Activated CD4-positive, alpha-beta T cell treated with anti-CD3 and anti-CD28 coated beads, Interleukin-2, amount 10 ng/mL, durations not matched to agents 7 days and 5 days (primary cell): ENCODE results near the gene OR5A1. TPM values are rescaled to one million over a fixed set of nuclear protein-coding genes. Genes with fewer than 3 reads are reported as not detected.

Experiments used
- CTCF ChIA-PET: fragments of 350-600 bp; sonication (Branson Sonifier 250); formaldehyde crosslinking; loops from one replicate; lab custom pipeline; 2021; ENCODE audit warnings: antibody characterized with exemption; lab: Charles Lee
- POLR2A ChIA-PET: fragments of 350-600 bp; sonication (Branson Sonifier 250); formaldehyde crosslinking; loops from one replicate; lab custom pipeline; 2021; ENCODE audit warnings: antibody characterized with exemption; lab: Charles Lee
- DNase-seq: peaks from one replicate; pipeline ENCODE4 v3.0.0-alpha.2; 2020
- H3K27ac Mint-ChIP-seq: one replicate; pipeline ENCODE4 v1.8.0; 2021; ENCODE audit warnings: mild to moderate bottlenecking, moderate library complexity, mixed read lengths
- H3K27me3 Mint-ChIP-seq: one replicate; pipeline ENCODE4 v1.8.0; 2021; ENCODE audit warnings: mixed read lengths
- H3K36me3 Mint-ChIP-seq: one replicate; pipeline ENCODE4 v1.8.0; 2021; ENCODE audit warnings: low read depth, mixed read lengths
- H3K4me1 Mint-ChIP-seq: one replicate; pipeline ENCODE4 v1.8.0; 2021; ENCODE audit warnings: mixed read lengths
- H3K4me3 Mint-ChIP-seq: one replicate; pipeline ENCODE4 v1.8.0; 2021; ENCODE audit warnings: mild to moderate bottlenecking, moderate library complexity, mixed read lengths
- H3K9me3 Mint-ChIP-seq: one replicate; pipeline ENCODE4 v1.8.0; 2021; ENCODE audit warnings: mixed read lengths
- total RNA-seq, 2 experiments: library from RNA; stranded (reverse); gene quantifications; one replicate each; pipeline ENCODE4 v1.2.3, GENCODE V29; 2021

OR5A1 gene
- not detected for total RNA-seq

DNA sequence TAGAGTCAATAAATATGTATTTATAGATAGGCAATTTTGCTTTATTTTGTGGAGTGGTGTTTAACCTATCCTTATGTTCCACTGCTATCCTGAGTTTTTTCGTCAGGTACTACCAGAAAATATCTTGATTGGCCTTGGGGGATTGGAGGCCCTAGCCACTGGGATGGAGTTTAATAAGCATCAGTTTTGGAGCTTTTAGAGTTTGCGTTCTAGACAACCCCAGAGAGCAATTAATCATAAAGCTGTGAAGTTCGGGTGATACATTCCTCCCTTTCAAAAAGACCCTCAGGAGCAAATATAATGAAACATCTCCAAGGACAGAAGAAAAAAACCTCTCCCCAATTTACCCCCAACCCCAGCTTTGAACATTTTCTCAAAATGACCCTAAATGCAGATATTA lies at the start of gene OR5A1:
Gene OR5A1, plus strand, starts transcription at position 301 of the 400 bp plus-strand sequence. CDS start 6,700 bp downstream, outside the sequence.
- Mint-ChIP-seq H3K27ac (no peak within 1 kb of the TSS), H3K9me3 (no peaks in the 10 kb centered on the region), H3K36me3 (no peaks in the 10 kb centered on the region), H3K27me3 (peaks cover 25% of the 10 kb centered on the region), H3K4me3 (no peak within 1 kb of the TSS), H3K4me1 (no peaks in the 10 kb centered on the region)
- CTCF ChIA-PET = no interaction called here
- DNase-seq = no peak
- POLR2A ChIA-PET = no interaction called here

DNA sequence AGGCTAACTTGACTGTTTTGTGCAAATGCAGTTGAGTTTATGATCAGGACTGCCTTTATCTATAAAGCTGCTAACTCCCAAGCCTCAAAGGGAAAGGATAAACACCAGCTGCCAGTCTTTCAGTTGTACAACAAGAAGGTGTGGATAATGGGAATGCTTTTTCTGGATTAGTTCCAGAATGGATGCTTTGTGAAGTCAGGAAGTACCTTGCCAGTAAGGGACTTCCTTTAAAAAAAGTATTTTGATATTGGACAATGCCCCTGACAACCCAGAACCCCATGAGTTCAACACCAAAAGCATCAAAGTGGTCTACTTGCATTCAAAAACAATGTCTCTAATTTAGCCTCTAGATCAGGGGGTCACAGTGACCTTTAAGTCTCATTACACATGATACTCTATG lies 42.1 kb upstream of the OR5A1 start:
- Mint-ChIP-seq H3K36me3 (no peaks in the 10 kb centered on the region), H3K9me3 (peaks cover 6% of the 10 kb centered on the region), H3K4me3 (no peak overlapping the region), H3K27me3 (peaks cover 3% of the 10 kb centered on the region), H3K4me1 (no peaks in the 10 kb centered on the region), H3K27ac (no peak overlapping the region)
- CTCF ChIA-PET = no interaction called here
- no peak for DNase-seq
- POLR2A ChIA-PET = no interaction called here

DNA sequence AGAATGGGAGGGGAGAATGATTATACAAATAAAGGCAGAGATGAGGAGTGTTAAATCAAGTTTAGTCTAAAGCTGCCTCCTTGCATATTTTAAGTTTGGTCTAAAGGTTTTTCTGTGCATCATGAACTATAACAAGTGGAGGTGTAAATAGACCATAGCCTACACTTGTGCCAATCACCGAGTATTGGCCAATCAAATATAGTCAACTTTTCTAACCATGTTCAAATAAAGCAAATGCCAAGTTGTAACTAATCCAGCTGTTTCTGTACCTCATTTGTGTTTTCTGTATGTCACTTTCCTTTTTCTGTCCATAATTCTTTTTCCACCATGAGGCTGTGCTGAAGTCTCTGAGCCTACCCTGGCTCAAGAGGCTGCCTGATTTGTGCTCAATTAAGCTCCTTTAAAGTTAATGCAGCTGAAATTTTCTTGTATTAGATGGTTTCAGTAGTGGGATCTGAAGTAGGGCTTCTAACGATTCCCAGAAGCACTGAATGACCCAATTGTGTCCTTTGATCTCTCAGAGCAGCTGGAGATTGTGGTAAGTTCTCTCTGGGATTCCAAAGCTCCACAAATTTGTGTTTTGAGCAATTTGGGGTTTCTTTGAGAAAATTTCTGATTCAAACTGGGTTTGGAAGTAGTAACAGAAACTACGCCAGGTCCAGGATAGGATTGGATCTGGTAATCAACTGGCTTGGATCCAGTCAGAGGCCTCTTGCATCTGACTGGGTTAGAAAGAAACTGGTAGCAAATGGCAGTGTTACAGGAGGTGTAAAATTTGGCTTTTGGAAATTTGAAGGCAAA lies 35.6 kb upstream of the OR5A1 start:
- Mint-ChIP-seq H3K36me3 (no peaks in the 10 kb centered on the region), H3K4me3 (no peak overlapping the region), H3K27me3 (no peaks in the 10 kb centered on the region), H3K27ac (no peak overlapping the region), H3K4me1 (no peaks in the 10 kb centered on the region), H3K9me3 (peaks cover 17% of the 10 kb centered on the region)
- POLR2A ChIA-PET = no interaction called here
- no peak for DNase-seq
- CTCF ChIA-PET = no interaction called here

DNA sequence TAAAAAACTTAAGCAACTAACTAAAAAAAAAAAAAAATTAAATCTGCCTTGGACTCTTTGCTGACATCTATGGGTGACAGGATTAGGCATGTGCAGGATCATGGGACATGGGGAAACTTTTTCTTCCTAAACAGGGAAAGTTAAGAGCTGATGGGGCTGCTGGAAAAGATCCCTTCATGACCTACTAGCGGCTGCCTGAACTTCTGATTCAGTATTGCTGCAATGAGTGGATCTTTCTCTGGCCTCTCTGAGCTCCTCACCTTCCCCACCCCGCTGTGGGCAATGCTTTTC lies 35.1 kb upstream of the OR5A1 start:
- CTCF ChIA-PET = interaction anchor here (1.0 kb wide), 1 partner anchor 49 kb away, joined by 3 read pairs; no protein-coding TSS in a partner anchor
- H3K36me3 Mint-ChIP-seq = no peaks in the 10 kb centered on the region
- H3K4me3 Mint-ChIP-seq = no peak overlapping the region
- H3K9me3 Mint-ChIP-seq = peaks cover 21% of the 10 kb centered on the region
- no peaks in the 10 kb centered on the region for H3K4me1 Mint-ChIP-seq
- H3K27me3 Mint-ChIP-seq = peaks cover 4% of the 10 kb centered on the region
- POLR2A ChIA-PET = no interaction called here
- no peak for DNase-seq
- no peak overlapping the region for H3K27ac Mint-ChIP-seq

DNA sequence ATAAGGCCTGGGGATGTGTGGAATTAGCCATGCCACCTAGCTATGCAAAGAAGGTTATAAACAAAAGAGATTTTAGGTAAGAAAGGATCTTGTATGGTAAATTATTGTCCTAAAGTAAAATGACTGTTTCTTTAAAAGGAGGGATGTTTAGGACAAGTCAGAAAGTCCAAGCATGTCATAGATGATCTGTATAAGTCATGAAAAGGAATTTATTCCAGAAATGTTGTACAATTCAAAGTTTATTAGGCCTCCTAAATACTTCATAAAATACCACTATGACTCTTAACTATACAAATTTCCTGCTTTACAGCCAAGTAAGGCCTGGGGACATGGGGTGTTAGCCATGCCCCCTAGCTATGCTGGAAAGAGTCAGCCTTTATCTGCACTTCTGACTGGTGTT lies 32.7 kb upstream of the OR5A1 start:
- Mint-ChIP-seq H3K27ac (no peak overlapping the region), H3K4me3 (no peak overlapping the region), H3K4me1 (no peaks in the 10 kb centered on the region), H3K27me3 (peaks cover 4% of the 10 kb centered on the region), H3K9me3 (peaks cover 21% of the 10 kb centered on the region), H3K36me3 (no peaks in the 10 kb centered on the region)
- no peak for DNase-seq
- ChIA-PET POLR2A (no interaction called here), CTCF (no interaction called here)

DNA sequence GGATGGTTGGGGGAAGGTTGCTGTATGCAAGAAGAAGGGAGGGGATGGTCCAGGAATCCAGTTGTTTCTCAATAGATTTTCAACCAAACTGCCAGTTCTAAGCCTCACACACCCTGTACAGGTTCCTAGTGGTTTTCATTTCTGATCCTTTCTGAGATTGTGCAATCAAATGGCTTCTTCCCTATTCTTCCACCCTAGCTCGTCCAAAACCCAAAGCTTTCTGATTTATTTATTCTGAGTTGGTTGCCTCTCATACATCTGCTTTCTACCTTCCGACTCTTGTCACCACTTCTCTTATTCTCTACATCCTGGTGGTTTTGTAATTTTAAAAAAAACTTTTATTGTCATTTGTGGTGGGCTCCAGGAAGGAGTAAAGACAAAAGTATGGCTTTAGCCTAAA lies 22.6 kb upstream of the OR5A1 start:
- Mint-ChIP-seq H3K36me3 (no peaks in the 10 kb centered on the region), H3K4me3 (no peak overlapping the region), H3K27ac (no peak overlapping the region), H3K4me1 (peaks cover 15% of the 10 kb centered on the region), H3K9me3 (peaks cover 15% of the 10 kb centered on the region), H3K27me3 (peaks cover 35% of the 10 kb centered on the region)
- POLR2A ChIA-PET = no interaction called here
- CTCF ChIA-PET = no interaction called here
- no peak for DNase-seq

DNA sequence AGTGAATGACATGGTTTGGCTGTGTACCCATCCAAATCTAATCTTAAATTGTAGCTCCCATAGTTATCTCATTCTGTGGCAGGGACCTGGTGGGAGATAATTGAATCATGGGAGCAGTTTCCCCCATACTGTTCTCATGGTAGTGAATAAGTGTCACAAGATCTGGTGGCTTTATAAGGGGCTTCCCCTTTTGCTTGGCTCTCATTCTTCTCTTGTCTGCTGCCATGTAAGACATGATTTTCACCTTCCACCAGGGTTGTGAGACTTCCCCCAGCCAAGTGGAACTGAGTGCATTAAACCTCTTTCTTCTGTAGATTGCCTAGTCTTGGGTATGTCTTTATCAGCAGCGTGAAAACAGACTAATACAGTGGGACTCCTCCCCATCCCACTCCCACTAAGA lies 21.2 kb upstream of the OR5A1 start:
- Mint-ChIP-seq H3K4me1 (peaks cover 15% of the 10 kb centered on the region), H3K27ac (no peak overlapping the region), H3K4me3 (no peak overlapping the region), H3K27me3 (peaks cover 35% of the 10 kb centered on the region), H3K9me3 (peaks cover 4% of the 10 kb centered on the region), H3K36me3 (no peaks in the 10 kb centered on the region)
- CTCF ChIA-PET = no interaction called here
- POLR2A ChIA-PET = no interaction called here
- DNase-seq = no peak

DNA sequence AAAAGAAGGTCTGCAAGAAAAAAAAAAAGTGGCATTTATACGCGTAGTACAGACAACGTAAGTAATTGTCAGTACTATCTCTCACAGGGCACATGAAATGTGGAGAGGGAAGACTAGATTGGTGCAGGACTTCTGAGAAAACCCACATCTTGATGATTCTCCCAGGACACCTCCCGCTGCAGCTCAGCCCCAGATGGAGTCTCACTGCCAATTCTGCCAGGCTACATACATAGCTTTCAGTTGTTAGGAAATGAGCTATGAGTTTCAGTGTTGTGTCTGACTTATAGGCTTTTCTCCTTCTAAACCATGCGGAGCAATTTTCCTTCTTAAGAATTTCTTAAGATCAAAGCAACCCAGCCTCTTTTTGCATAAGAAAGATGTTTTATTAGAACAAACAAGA lies 19.7 kb upstream of the OR5A1 start:
- no peaks in the 10 kb centered on the region for H3K36me3 Mint-ChIP-seq
- POLR2A ChIA-PET = no interaction called here
- CTCF ChIA-PET = no interaction called here

DNA sequence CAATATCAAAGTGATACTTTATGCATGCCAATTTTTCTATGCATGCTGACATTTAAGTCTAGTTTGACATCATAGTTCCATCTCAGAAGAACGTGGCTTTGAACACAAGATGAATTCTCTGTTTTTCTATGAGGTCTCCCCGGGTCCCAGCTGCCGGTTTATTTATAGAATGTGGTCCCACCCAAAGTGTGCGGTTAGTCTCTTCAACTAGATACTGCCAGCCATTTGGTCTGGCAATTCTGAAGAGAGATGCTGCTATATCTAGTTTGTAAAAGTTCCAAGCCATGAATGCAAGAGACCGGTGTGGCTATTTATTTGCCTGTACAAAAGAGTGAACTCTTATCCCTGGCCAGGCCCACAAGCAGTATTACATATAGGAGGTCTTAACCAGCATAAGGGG lies 19.2 kb upstream of the OR5A1 start:
- Mint-ChIP-seq H3K9me3 (no peaks in the 10 kb centered on the region), H3K36me3 (no peaks in the 10 kb centered on the region), H3K27me3 (peaks cover 38% of the 10 kb centered on the region), H3K27ac (no peak overlapping the region), H3K4me1 (peaks cover 15% of the 10 kb centered on the region), H3K4me3 (no peak overlapping the region)
- no peak for DNase-seq
- ChIA-PET POLR2A (no interaction called here), CTCF (no interaction called here)

More for the DNA sequence above, 19.7 kb upstream of the OR5A1 start:
- Mint-ChIP-seq H3K27me3 (peaks cover 38% of the 10 kb centered on the region), H3K27ac (no peak overlapping the region), H3K9me3 (no peaks in the 10 kb centered on the region), H3K4me3 (no peak overlapping the region), H3K4me1 (peaks cover 15% of the 10 kb centered on the region)
- no peak for DNase-seq

DNA sequence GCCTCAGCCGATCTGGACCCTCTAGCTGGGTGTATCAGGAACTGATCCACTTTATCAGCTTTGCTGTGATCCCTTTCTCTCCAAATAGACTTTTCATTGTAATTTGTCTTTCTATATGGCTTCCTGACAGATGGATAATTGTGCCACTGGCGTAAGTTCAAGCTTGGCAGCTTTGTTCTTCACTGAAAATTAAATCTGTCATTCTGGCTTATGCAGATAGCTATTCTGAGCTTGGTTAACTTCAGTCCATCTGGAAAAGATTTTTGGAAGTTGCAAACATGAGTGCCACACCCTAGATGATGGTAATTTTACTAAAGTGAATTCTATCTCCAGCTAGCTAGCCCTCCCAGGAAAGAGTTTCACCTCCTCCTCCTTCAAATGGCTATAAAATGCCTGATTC lies 18.1 kb upstream of the OR5A1 start:
- no peak overlapping the region for H3K4me3 Mint-ChIP-seq
- H3K27ac Mint-ChIP-seq = no peak overlapping the region
- POLR2A ChIA-PET = no interaction called here
- no peaks in the 10 kb centered on the region for H3K36me3 Mint-ChIP-seq
- peaks cover 35% of the 10 kb centered on the region for H3K27me3 Mint-ChIP-seq
- H3K9me3 Mint-ChIP-seq = no peaks in the 10 kb centered on the region
- CTCF ChIA-PET = no interaction called here
- peaks cover 24% of the 10 kb centered on the region for H3K4me1 Mint-ChIP-seq
- no peak for DNase-seq

DNA sequence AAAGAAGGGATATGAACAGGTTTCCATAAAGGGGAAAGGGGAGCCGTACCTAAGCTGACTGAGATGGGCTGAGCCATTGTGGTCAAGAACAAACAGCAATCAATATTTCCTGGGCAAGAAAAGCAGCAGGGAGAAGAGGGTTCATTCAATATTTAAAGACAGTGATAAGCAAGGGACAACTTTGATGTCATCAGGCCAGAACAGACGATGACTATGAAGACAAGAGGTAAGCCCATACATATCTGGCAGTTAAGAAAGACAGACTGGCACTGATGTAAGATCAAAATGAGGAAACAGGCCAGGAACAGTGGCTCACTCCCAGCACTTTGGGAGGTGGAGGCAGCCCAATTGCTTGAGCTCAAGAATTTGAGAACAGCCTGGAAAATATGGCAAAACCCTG lies 12.4 kb upstream of the OR5A1 start:
- Mint-ChIP-seq H3K27me3 (peaks cover 18% of the 10 kb centered on the region), H3K9me3 (no peaks in the 10 kb centered on the region), H3K4me3 (no peak overlapping the region), H3K36me3 (no peaks in the 10 kb centered on the region), H3K4me1 (peaks cover 9% of the 10 kb centered on the region), H3K27ac (no peak overlapping the region)
- POLR2A ChIA-PET = no interaction called here
- DNase-seq = no peak
- CTCF ChIA-PET = interaction anchor here (1.8 kb wide), 1 partner anchor 252 kb away, joined by 4 read pairs; the partner anchor contains the start of gene DTX4

DNA sequence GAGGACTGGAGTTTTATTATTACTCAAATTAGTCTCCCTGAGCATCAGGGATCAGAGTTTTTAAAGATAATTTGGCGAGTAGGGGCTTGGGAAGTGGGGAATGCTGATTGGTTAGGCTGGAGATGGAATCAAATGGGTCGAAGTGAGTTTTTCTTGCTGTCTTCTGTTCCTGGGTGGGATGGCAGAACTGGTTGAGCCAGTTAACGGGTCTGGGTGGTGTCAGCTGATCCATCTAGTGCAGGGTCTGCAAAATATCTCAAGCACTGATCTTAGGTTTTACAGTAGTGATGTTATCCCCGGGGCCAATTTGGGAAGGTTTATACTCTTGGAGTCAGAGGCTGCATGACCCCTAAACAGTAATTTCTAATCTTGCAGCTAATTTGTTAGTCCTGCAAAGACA lies 11.1 kb upstream of the OR5A1 start:
- DNase-seq = no peak
- Mint-ChIP-seq H3K36me3 (no peaks in the 10 kb centered on the region), H3K27ac (no peak overlapping the region), H3K4me1 (peaks cover 9% of the 10 kb centered on the region), H3K9me3 (no peaks in the 10 kb centered on the region), H3K4me3 (no peak overlapping the region), H3K27me3 (peaks cover 23% of the 10 kb centered on the region)
- POLR2A ChIA-PET = no interaction called here
- CTCF ChIA-PET = interaction anchor here (1.8 kb wide), 1 partner anchor 253 kb away, joined by 4 read pairs; the partner anchor contains the start of gene DTX4

DNA sequence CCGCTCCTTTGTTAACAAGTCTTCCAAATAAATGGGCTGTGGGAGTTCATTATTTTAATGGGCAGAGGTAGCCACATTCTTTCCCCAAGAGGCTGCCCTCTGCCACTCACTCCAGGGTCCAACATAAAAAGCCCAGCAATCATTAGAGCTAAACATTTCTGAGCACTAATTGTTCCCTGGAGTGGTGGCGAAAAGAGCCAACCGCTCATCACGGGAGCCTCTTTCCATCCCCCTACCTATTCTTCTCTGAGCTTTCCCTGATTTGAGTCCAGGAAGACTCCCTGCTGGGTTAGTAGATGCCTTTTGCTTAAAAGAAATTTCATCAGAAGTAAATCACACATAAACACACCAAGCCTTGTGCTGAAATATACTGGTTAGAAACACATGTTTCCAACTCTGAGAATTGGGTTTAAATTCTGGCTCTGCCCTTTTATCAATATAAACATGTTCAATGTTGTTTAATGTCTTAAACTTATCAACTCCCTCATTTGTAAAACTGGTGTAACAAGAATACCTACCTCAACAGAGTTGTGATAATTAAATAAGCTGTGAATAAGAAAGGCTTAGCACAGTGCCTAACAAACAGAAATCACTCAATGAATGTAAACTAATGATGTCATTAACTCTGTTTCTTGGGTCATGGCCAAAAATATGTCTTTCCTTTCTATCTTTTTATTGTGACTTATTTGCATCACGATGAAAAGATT lies 9.8 kb upstream of the OR5A1 start, which contains the start of gene OR5A2:
Gene OR5A2, minus strand, starts transcription at position 53 of the 707 bp plus-strand sequence. CDS start 3,460 bp downstream, outside the sequence.
- Mint-ChIP-seq H3K4me3 (no peak within 1 kb of the TSS), H3K27me3 (peaks cover 21% of the 10 kb centered on the region), H3K4me1 (peaks cover 9% of the 10 kb centered on the region), H3K36me3 (no peaks in the 10 kb centered on the region), H3K27ac (no peak within 1 kb of the TSS), H3K9me3 (no peaks in the 10 kb centered on the region)
- ChIA-PET CTCF (interaction anchor here (1.1 kb wide), 1 partner anchor 255 kb away, joined by 4 read pairs; the partner anchor contains the start of gene DTX4), POLR2A (no interaction called here)
- no peak for DNase-seq
